GM12878 (cell line): ENCODE measurements around the gene DNAI2. TPM values are rescaled to one million over a fixed set of nuclear protein-coding genes. Genes with fewer than 3 reads are reported as not detected.

Experiments
- ATAC-seq: fragments of 200-7000 bp; cut with Tn5 transposase; 3 replicates; pipeline ENCODE4 v1.9.1; 2020; ENCODE audit warnings: mild to moderate bottlenecking, moderate library complexity
- BruUV-seq: library from RNA; stranded (reverse); fragments of 400-500 nt; replicated peaks from 2 replicates; lab custom pipeline; 2021; lab: Mats Ljungman, UMichigan
- CTCF ChIA-PET: fragments of 300-600 bp; sonication (Branson Sonifier 250); formaldehyde crosslinking; extraction: SDS; loops from one replicate; lab custom pipeline; 2021; ENCODE audit warnings: inconsistent platforms; lab: Yijun Ruan, JAX
- POLR2A ChIA-PET: fragments of 350-600 bp; formaldehyde crosslinking; extraction: SDS; loops from one replicate; lab custom pipeline; 2021; ENCODE audit warnings: inconsistent platforms; lab: Charles Lee
- RAD21 ChIA-PET: fragments of 300-600 bp; sonication (Branson Sonifier 250); formaldehyde crosslinking; loops from one replicate; lab custom pipeline; 2023; ENCODE audit warnings: antibody characterized with exemption; ENCODE audit not compliant: unreplicated experiment; lab: Charles Lee
- SMC1A ChIA-PET: fragments of 300-600 bp; sonication (Branson Sonifier 250); formaldehyde crosslinking; loops from one replicate; lab custom pipeline; 2023; ENCODE audit not compliant: unreplicated experiment, uncharacterized antibody; lab: Charles Lee
- DNase-seq: peaks from one replicate; pipeline ENCODE4 v3.0.0-alpha.2; 2011; ENCODE audit warnings: low read depth, low spot score
- FAIRE-seq: peaks from 3 replicates; lab custom pipeline; 2011; peaks lifted over from hg19 to GRCh38; lab: Jason Lieb, UNC
- H2AFZ ChIP-seq: 2 replicates; pipeline ENCODE4 v1.6.0; 2011; ENCODE audit warnings: low read depth, low read length, control low read depth; ENCODE audit not compliant: control insufficient read depth
- H3K27ac ChIP-seq: 2 replicates; pipeline ENCODE4 v1.5.1; 2011; ENCODE audit warnings: control low read depth; ENCODE audit not compliant: control insufficient read depth, insufficient read depth
- H3K27me3 ChIP-seq, 2 experiments: replicated peaks in 1 of 2; 2 replicates each; pipeline versions ENCODE4 v1.6.0 to v1.6.1; 2011; ENCODE audit warnings: low read length in 1 of 2; ENCODE audit not compliant: control insufficient read depth in 2 of 2, insufficient read depth in 2 of 2
- H3K36me3 ChIP-seq, 2 experiments: 2 replicates each; pipeline ENCODE4 v1.5.1; 2011; ENCODE audit warnings: low read length in 1 of 2; ENCODE audit not compliant: control insufficient read depth in 2 of 2, insufficient read depth in 2 of 2
- H3K4me1 ChIP-seq: 2 replicates; pipeline ENCODE4 v1.6.1; 2011; ENCODE audit warnings: mild to moderate bottlenecking, low read length, moderate library complexity, mixed read lengths; ENCODE audit not compliant: control insufficient read depth, insufficient read depth
- H3K4me2 ChIP-seq: 2 replicates; pipeline ENCODE4 v1.6.0; 2011; ENCODE audit warnings: control low read depth; ENCODE audit not compliant: control insufficient read depth, insufficient read depth
- H3K4me3 ChIP-seq: fragments of 200-600 bp; sonication (generic); 2 replicates; pipeline ENCODE4 v1.5.1; 2016
- H3K79me2 ChIP-seq: 2 replicates; pipeline ENCODE4 v1.6.0; 2011; ENCODE audit warnings: low read length; ENCODE audit not compliant: control insufficient read depth, insufficient read depth
- H3K9ac ChIP-seq: 2 replicates; pipeline ENCODE4 v1.8.0; 2011; ENCODE audit warnings: low read length, control low read depth, mixed read lengths; ENCODE audit not compliant: control insufficient read depth, insufficient read depth
- H3K9me3 ChIP-seq: replicated peaks from 3 replicates; pipeline ENCODE4 v1.5.1; 2011; ENCODE audit warnings: mild to moderate bottlenecking, low read length; ENCODE audit not compliant: control insufficient read depth, insufficient read depth
- H4K20me1 ChIP-seq: 2 replicates; pipeline ENCODE4 v1.6.0; 2011; ENCODE audit not compliant: control insufficient read depth, insufficient read depth
- BMI1 ChIP-seq: fragments of 450-650 bp; IDR thresholded peaks from 2 replicates; pipeline ENCODE4 v1.6.1; 2016; ENCODE audit warnings: mild to moderate bottlenecking, moderate library complexity, borderline replicate concordance
- CBX5 ChIP-seq: sonication (generic); IDR thresholded peaks from 2 replicates; pipeline ENCODE4 v1.6.1; 2016; ENCODE audit warnings: low read depth, moderate library complexity, mild to moderate bottlenecking, inconsistent platforms
- CREM ChIP-seq: IDR thresholded peaks from 2 replicates; pipeline ENCODE4 v1.6.1; 2014; ENCODE audit warnings: antibody characterized with exemption, low read depth
- DPF2 ChIP-seq: fragments of 450-650 bp; IDR thresholded peaks from 2 replicates; pipeline ENCODE4 v1.6.1; 2017; ENCODE audit warnings: mild to moderate bottlenecking
- EED ChIP-seq: sonication (generic); IDR thresholded peaks from 2 replicates; pipeline ENCODE4 v1.6.1; 2016; ENCODE audit warnings: antibody characterized with exemption, low read depth
- EP300 ChIP-seq, 2 experiments: fragments of 150-350 bp in 1 of 2; IDR thresholded peaks; 2 replicates each; pipeline ENCODE4 v1.6.1; 2011 to 2012; ENCODE audit warnings: low read depth in 2 of 2, low read length in 2 of 2, borderline replicate concordance in 1 of 2, improper control_type of control experiment in 1 of 2, inconsistent platforms in 1 of 2; ENCODE audit not compliant: control insufficient read depth in 1 of 2
- GATAD2B ChIP-seq: fragments of 450-650 bp; conservative IDR thresholded peaks from 2 replicates; pipeline ENCODE4 v1.6.1; 2017; ENCODE audit warnings: low read depth, mild to moderate bottlenecking, moderate library complexity
- IRF4 ChIP-seq: IDR thresholded peaks from 2 replicates; pipeline ENCODE4 v1.6.1; 2011; ENCODE audit warnings: low read depth, low read length
- MEF2B ChIP-seq: fragments of 450-650 bp; IDR thresholded peaks from 2 replicates; pipeline ENCODE4 v1.6.1; 2018; ENCODE audit warnings: mild to moderate bottlenecking, moderate library complexity; ENCODE audit not compliant: partially characterized antibody, poor library complexity, severe bottlenecking
- MTA3 ChIP-seq: IDR thresholded peaks from 2 replicates; pipeline ENCODE4 v1.6.1; 2012; ENCODE audit warnings: low read length, inconsistent platforms, borderline replicate concordance
- MXI1 ChIP-seq: fragments of 150-350 bp; IDR thresholded peaks from 2 replicates; pipeline ENCODE4 v1.6.1; 2011; ENCODE audit warnings: low read depth, mild to moderate bottlenecking, inconsistent platforms, low read length, improper control_type of control experiment
- NR2C1 ChIP-seq: fragments of 450-650 bp; IDR thresholded peaks from 2 replicates; pipeline ENCODE4 v1.6.1; 2017; ENCODE audit warnings: antibody characterized with exemption, mild to moderate bottlenecking, moderate library complexity
- PAX5 ChIP-seq: IDR thresholded peaks from 2 replicates; pipeline ENCODE4 v1.6.1; 2011; ENCODE audit warnings: low read depth, low read length, borderline replicate concordance
- RB1 ChIP-seq: fragments of 450-650 bp; formaldehyde crosslinking; IDR thresholded peaks from 2 replicates; pipeline ENCODE4 v1.6.1; 2017; ENCODE audit warnings: mild to moderate bottlenecking, borderline replicate concordance
- RELA ChIP-seq: fragments of 450-650 bp; IDR thresholded peaks from 2 replicates; pipeline ENCODE4 v1.8.0; 2014; ENCODE audit warnings: borderline replicate concordance; ENCODE audit not compliant: partially characterized antibody
- SMAD1 ChIP-seq: fragments of 450-650 bp; IDR thresholded peaks from 2 replicates; pipeline ENCODE4 v1.6.1; 2018; ENCODE audit warnings: mild to moderate bottlenecking, low read depth; ENCODE audit not compliant: partially characterized antibody
- SP1 ChIP-seq: IDR thresholded peaks from one replicate; pipeline ENCODE4 v1.6.1; 2011; ENCODE audit warnings: low read depth, low read length
- SPI1 ChIP-seq: IDR thresholded peaks from 2 replicates; pipeline ENCODE4 v1.6.1; 2011; ENCODE audit warnings: low read depth, mild to moderate bottlenecking, low read length, moderate library complexity, borderline replicate concordance; ENCODE audit not compliant: insufficient read depth
- STAT3 ChIP-seq: IDR thresholded peaks from 2 replicates; pipeline ENCODE4 v1.6.1; 2011; ENCODE audit warnings: low read depth, low read length, improper control_type of control experiment
- SUZ12 ChIP-seq: fragments of 200-600 bp; sonication (generic); IDR thresholded peaks from one replicate; pipeline ENCODE4 v1.6.1; 2018; ENCODE audit warnings: antibody characterized with exemption, mild to moderate bottlenecking; ENCODE audit not compliant: unreplicated experiment
- ZNF274 ChIP-seq: IDR thresholded peaks from one replicate; pipeline ENCODE4 v1.8.0; 2011; ENCODE audit not compliant: insufficient read length, insufficient read depth
- ZNF687 ChIP-seq: fragments of 450-650 bp; IDR thresholded peaks from 2 replicates; pipeline ENCODE4 v1.6.1; 2017; ENCODE audit warnings: mild to moderate bottlenecking, moderate library complexity
- WGBS: methylation state at CpG from one replicate; pipeline ENCODE4 v1.1.6; 2016; ENCODE audit warnings: low lambda C conversion rate; ENCODE audit not compliant: insufficient replicate concordance, insufficient coverage; ENCODE audit errors: missing lambda C conversion rate; 5-methylcytosine and 5-hydroxymethylcytosine counted together
- in situ Hi-C: fragments of 300-500 bp; cut with MboI; formaldehyde crosslinking; loops from 9 replicates; pipeline ENCODE4 v1.14.3; 2018; ENCODE audit warnings: mixed read lengths
- intact Hi-C: fragments of 100-400 bp; cut with micrococcal nuclease; formaldehyde crosslinking; loops from one replicate; pipeline ENCODE4 v1.14.2; 2022; ENCODE audit not compliant: unreplicated experiment
- polyA plus RNA-seq, 11 experiments: library from polyadenylated mRNA; depleted of rRNA in 4 of 11; unstranded in 6 of 11; stranded (reverse) in 5 of 11; fragments of >200 nt; fragmentation: Nextera tagmentation in 4 of 11; fragmentation: Illumina TruSeq in 1 of 11; extraction: Ambion mirVana in 4 of 11; extraction: Trizol in 1 of 11; gene quantifications; 1 replicate in 1 of 11; 2 replicates in 10 of 11; pipeline versions ENCODE4 v1.2.1 to v1.2.3, GENCODE V29; 2011 to 2016; ENCODE audit warnings: inconsistent platforms in 2 of 11, missing spikeins in 2 of 11, low read depth in 1 of 11
- total RNA-seq, 4 experiments: library from RNA; depleted of rRNA in 3 of 4; stranded (reverse); fragments of >200 nt in 3 of 4; fragmentation: Illumina TruSeq in 1 of 4; extraction: Trizol in 1 of 4; gene quantifications; 2 replicates each; pipeline versions ENCODE4 v1.2.1 to v1.2.3, GENCODE V29; 2013 to 2021

DNAI2 gene
- total and polyA plus RNA-seq, 10 of the 15 experiments (the other 5 are each of a cell fraction or from before 2014, with no cell fraction given) = 0.04 to 1.8 (median 0.13) TPM

GRCh38 chr17:74235040-74235581, 38.9 kb upstream of the DNAI2 start:
- no peaks in the 10 kb centered on the region for H3K27me3 ChIP-seq
- peak; percentile 34 for DNase-seq
- H3K4me2 ChIP-seq = peak overlapping the region; percentile 48; the same call in 1 of the 2 replicates
- H2AFZ ChIP-seq = peak overlapping the region; percentile 70
- peaks cover 6% of the 10 kb centered on the region; the same call in 1 of the 2 replicates for H3K4me1 ChIP-seq
- SMC1A ChIA-PET = interaction anchor here (0.8 kb wide), 1 partner anchor 14 kb away, joined by 3 read pairs; no protein-coding TSS in a partner anchor
- no peak overlapping the region for H3K4me3 ChIP-seq
- POLR2A ChIA-PET = interaction anchor here (0.7 to 1.4 kb wide), 2 partner anchors 24 to 50 kb away, joined by 3 read pairs; no protein-coding TSS in a partner anchor
- WGBS = 40% methylated on average over 19 of the region's 19 CpGs
- BruUV-seq = TSS peak; percentile 24
- H3K9ac ChIP-seq = peak overlapping the region; percentile 10; the same call in 1 of the 2 replicates
- no peaks in the 10 kb centered on the region for H3K9me3 ChIP-seq
- peak overlapping the region; percentile 58 for H3K27ac ChIP-seq
- no peaks in the 10 kb centered on the region for H4K20me1 ChIP-seq
- no peaks in the 10 kb centered on the region for H3K79me2 ChIP-seq
- intact Hi-C loops (loop anchor here (1.0 kb wide), 1 partner anchor 25 kb away; no protein-coding TSS in a partner anchor), in situ Hi-C loops (loop anchor here (10.0 kb wide), 1 partner anchor 60 kb away; no protein-coding TSS in a partner anchor)
- CTCF ChIA-PET = interaction anchor here (0.6 to 1.0 kb wide), 4 partner anchors 22 to 386 kb away, joined by 3 to 4 read pairs (median 3); partner anchors contain the start of gene TTYH2
- FAIRE-seq = peak; percentile 54
- RAD21 ChIA-PET = interaction anchor here (0.8 to 0.9 kb wide), 2 partner anchors 49 to 144 kb away, joined by 3 read pairs; no protein-coding TSS in a partner anchor
- H3K36me3 ChIP-seq = peaks cover 0 to 4% of the 10 kb centered on the region in 2 experiments; a peak in 2 of 4 replicates
- ATAC-seq = peak; percentile 80
- TF ChIP-seq EP300 (IDR thresholded peaks at IDR 0.05; ENCODE audit: borderline replicate concordance in 1 of 2, control insufficient read depth in 1 of 2, low read depth in 2 of 2, low read length in 2 of 2) = no peak
- TF ChIP-seq EED = no peak
- no peak for TF ChIP-seq SUZ12
- no peak for TF ChIP-seq SP1
- no peak for TF ChIP-seq RELA
- no peak for TF ChIP-seq ZNF274
- TF ChIP-seq SMAD1 = no peak
- no peak for TF ChIP-seq BMI1
- no peak for TF ChIP-seq STAT3
- peak; percentile 81 for TF ChIP-seq GATAD2B
- TF ChIP-seq SPI1 = peak; percentile 20; the same call in 1 of the 2 replicates
- TF ChIP-seq CREM = no peak
- TF ChIP-seq MTA3 = no peak
- no peak for TF ChIP-seq NR2C1
- no peak for TF ChIP-seq CBX5
- TF ChIP-seq DPF2 = peak; percentile 22; the same call in 1 of the 2 replicates
- TF ChIP-seq MXI1 = peak; percentile 48; the same call in 1 of the 2 replicates
- no peak for TF ChIP-seq RB1
- peak; percentile 45; the same call in 1 of the 2 replicates for TF ChIP-seq ZNF687
- peak; percentile 78 for TF ChIP-seq MEF2B
- TF ChIP-seq IRF4 = no peak
- TF ChIP-seq PAX5 = no peak
